ENCODE results near the gene CHML.

The CHML gene

GRCh38 chr1:241645199-241645598 is 5.0 kb upstream of the CHML start:
- no peak for DNase-seq

GRCh38 chr1:241644259-241644658 is 4.1 kb upstream of the CHML start:
- no peak for DNase-seq

- DNase-seq, result no peak
Observed at GRCh38 chr1:241642593-241642944, 2.4 kb upstream of the CHML start.

GRCh38 chr1:241641773-241642592 is 1.8 kb upstream of the CHML start:
- DNase-seq, result no peak

GRCh38 chr1:241640867-241641622 is 876 bp upstream of the CHML start:
- DNase-seq, result no peak

GRCh38 chr1:241639623-241640148 is 483 bp downstream of the CHML start:
- DNase-seq, result no peak

GRCh38 chr1:241638909-241639622 is 1.1 kb downstream of the CHML start:
- no peak for DNase-seq

GRCh38 chr1:241638099-241638682 is 2.0 kb downstream of the CHML start:
- no peak for DNase-seq

GRCh38 chr1:241637604-241638003 is 2.6 kb downstream of the CHML start:
- DNase-seq, result peak; percentile 59

GRCh38 chr1:241637046-241637590 is 3.1 kb downstream of the CHML start:
- no peak for DNase-seq

- no peak for DNase-seq
Observed at GRCh38 chr1:241636291-241636690, 3.9 kb downstream of the CHML start.

GRCh38 chr1:241635556-241636152 is 4.5 kb downstream of the CHML start:
- no peak for DNase-seq

- no peak for DNase-seq
Observed at GRCh38 chr1:241632987-241633386, 7.2 kb downstream of the CHML start.

GRCh38 chr1:241631674-241632073 is 8.5 kb downstream of the CHML start:
- no peak for DNase-seq

- DNase-seq, result no peak
Observed at GRCh38 chr1:241630899-241631298, 9.3 kb downstream of the CHML start.

GRCh38 chr1:241630476-241630875 is 9.7 kb downstream of the CHML start:
- no peak for DNase-seq

- DNase-seq, result no peak
Observed at GRCh38 chr1:241630005-241630404, 10.2 kb downstream of the CHML start.

GRCh38 chr1:241627453-241628259 is 12.5 kb downstream of the CHML start:
- DNase-seq, result peak; percentile 76

GRCh38 chr1:241624935-241625334 is 15.2 kb downstream of the CHML start:
- DNase-seq, result no peak

- DNase-seq, result peak; percentile 44
Observed at GRCh38 chr1:241622669-241623068, 17.5 kb downstream of the CHML start.

- DNase-seq, result no peak
Observed at GRCh38 chr1:241617426-241617825, 22.7 kb downstream of the CHML start.
